Thoracic aorta (tissue), 2 donors: Measurements from ENCODE around the gene EPS8L1. TPM values are rescaled to one million over a fixed set of nuclear protein-coding genes. Genes with fewer than 3 reads are reported as not detected.

Experiments
- ATAC-seq: fragments of 150-250 bp; one replicate; pipeline ENCODE4 v1.8.0; 2017; ENCODE audit warnings: low read depth; ENCODE audit not compliant: insufficient number of reproducible peaks, low FRiP score
- DNase-seq: peaks from one replicate; pipeline ENCODE4 v3.0.0-alpha.2; 2020; ENCODE audit warnings: low spot score
- H3K27ac ChIP-seq, 2 donors: fragments of 200-600 bp; sonication (generic); 1 replicate in 1 of 2; 2 replicates in 1 of 2; pipeline ENCODE4 v1.5.1; 2016; ENCODE audit warnings: mild to moderate bottlenecking in 2 of 2, moderate library complexity in 2 of 2
- H3K27me3 ChIP-seq: fragments of 200-600 bp; sonication (generic); replicated peaks from 2 replicates; pipeline ENCODE4 v1.6.0; 2016; ENCODE audit warnings: mild to moderate bottlenecking; ENCODE audit not compliant: insufficient read depth
- H3K36me3 ChIP-seq: fragments of 200-600 bp; sonication (generic); one replicate; pipeline ENCODE4 v1.5.1; 2016
- H3K4me1 ChIP-seq, 2 donors: fragments of 200-600 bp; sonication (generic); 1 replicate in 1 of 2; 2 replicates in 1 of 2; pipeline versions ENCODE4 v1.5.1 to v1.6.0; 2016; ENCODE audit warnings: low read depth in 2 of 2, mild to moderate bottlenecking in 1 of 2; ENCODE audit not compliant: control insufficient read depth in 1 of 2
- H3K4me3 ChIP-seq: fragments of 200-600 bp; sonication (generic); 2 replicates; pipeline ENCODE4 v1.5.1; 2016; ENCODE audit warnings: mild to moderate bottlenecking
- H3K9me3 ChIP-seq: fragments of 200-600 bp; sonication (generic); 2 replicates; pipeline ENCODE4 v1.5.1; 2016
- CTCF ChIP-seq: fragments of 200-600 bp; sonication (generic); IDR thresholded peaks from one replicate; pipeline ENCODE4 v1.5.1; 2019; ENCODE audit warnings: antibody characterized with exemption
- total RNA-seq, 2 donors: library from RNA; depleted of rRNA; stranded (reverse); fragments of >200 nt; gene quantifications; one replicate each; pipeline versions ENCODE4 v1.1.0 to v1.2.3, GENCODE V29; 2016

EPS8L1 gene
- total RNA-seq, 2 donors from 2014 or later, result 5.4 to 16.3 TPM

GRCh38 chr19:55090564-55090963, 14.9 kb downstream of the EPS8L1 start:
- Histone ChIP-seq H3K4me3 (no peak overlapping the region), H3K36me3 (peaks cover 38% of the 10 kb centered on the region), H3K27ac (no peak overlapping the region), H3K9me3 (no peaks in the 10 kb centered on the region), H3K27me3 (no peaks in the 10 kb centered on the region), H3K4me1 (peaks cover 21 to 26% of the 10 kb centered on the region in 2 donors)
- ATAC-seq (no peak), DNase-seq (no peak)
- TF ChIP-seq CTCF, result no peak

- TF ChIP-seq CTCF, result no peak
- Histone ChIP-seq H3K9me3 (no peaks in the 10 kb centered on the region), H3K27me3 (no peaks in the 10 kb centered on the region), H3K27ac (no peak overlapping the region), H3K4me1 (peaks cover 20 to 21% of the 10 kb centered on the region in 2 donors), H3K36me3 (peaks cover 42% of the 10 kb centered on the region), H3K4me3 (no peak overlapping the region)
- ATAC-seq (no peak), DNase-seq (no peak)
Observed at GRCh38 chr19:55091126-55091910, 15.6 kb downstream of the EPS8L1 start.

GRCh38 chr19:55091955-55092354, 16.3 kb downstream of the EPS8L1 start:
- H3K27ac ChIP-seq, result no peak overlapping the region
- TF ChIP-seq CTCF, result no peak
- ATAC-seq, result no peak
- H3K27me3 ChIP-seq, result no peaks in the 10 kb centered on the region
- DNase-seq, result no peak
- H3K36me3 ChIP-seq, result peaks cover 42% of the 10 kb centered on the region
- H3K4me1 ChIP-seq, result peaks cover 14 to 15% of the 10 kb centered on the region in 2 donors
- H3K9me3 ChIP-seq, result no peaks in the 10 kb centered on the region
- H3K4me3 ChIP-seq, result no peak overlapping the region

- H3K4me3 ChIP-seq, result no peak overlapping the region
- H3K27me3 ChIP-seq, result no peaks in the 10 kb centered on the region
- peaks cover 8% of the 10 kb centered on the region in 2 donors for H3K4me1 ChIP-seq
- ATAC-seq (no peak), DNase-seq (no peak)
- peaks cover 42% of the 10 kb centered on the region for H3K36me3 ChIP-seq
- no peak for TF ChIP-seq CTCF
- H3K27ac ChIP-seq, result no peak overlapping the region
- H3K9me3 ChIP-seq, result no peaks in the 10 kb centered on the region
Observed at GRCh38 chr19:55092423-55093318, 17.0 kb downstream of the EPS8L1 start.
